Measurements from ENCODE around the gene OTULINL.

Gene OTULINL

GRCh38 chr5:14545308-14545707, 36.3 kb upstream of the OTULINL start:
- ATAC-seq = no peak
- TF ChIP-seq ZNF565 (CRISPR knock-in tag; conservative IDR thresholded peaks at IDR 0.05; ENCODE audit: low read depth) (no peak), CREB5 (CRISPR knock-in tag; IDR thresholded peaks at IDR 0.05; ENCODE audit: low read depth) (no peak), ZFP30 (CRISPR knock-in tag; IDR thresholded peaks at IDR 0.05) (no peak), TOX (CRISPR knock-in tag; IDR thresholded peaks at IDR 0.05; ENCODE audit: borderline replicate concordance) (no peak), SNAI2 (CRISPR knock-in tag; IDR thresholded peaks at IDR 0.05) (no peak), OSR1 (CRISPR knock-in tag; IDR thresholded peaks at IDR 0.05) (no peak)

GRCh38 chr5:14545862-14546261, 35.7 kb upstream of the OTULINL start:
- ATAC-seq = no peak
- TF ChIP-seq ZNF565 (CRISPR knock-in tag; conservative IDR thresholded peaks at IDR 0.05; ENCODE audit: low read depth) = no peak
- no peak for TF ChIP-seq OSR1 (CRISPR knock-in tag; IDR thresholded peaks at IDR 0.05)
- TF ChIP-seq TOX (CRISPR knock-in tag; IDR thresholded peaks at IDR 0.05; ENCODE audit: borderline replicate concordance) = no peak
- TF ChIP-seq ZFP3 (CRISPR knock-in tag; IDR thresholded peaks at IDR 0.05) = no peak
- no peak for TF ChIP-seq SNAI2 (CRISPR knock-in tag; IDR thresholded peaks at IDR 0.05)
- no peak for TF ChIP-seq ESRRG (CRISPR knock-in tag; IDR thresholded peaks at IDR 0.05)
- no peak for TF ChIP-seq CREB5 (CRISPR knock-in tag; IDR thresholded peaks at IDR 0.05; ENCODE audit: low read depth)
- no peak for TF ChIP-seq ARNTL (CRISPR knock-in tag; IDR thresholded peaks at IDR 0.05; ENCODE audit: borderline replicate concordance, low read depth)
- no peak for TF ChIP-seq ZNF70 (CRISPR knock-in tag; IDR thresholded peaks at IDR 0.05)
- no peak for TF ChIP-seq ZFP30 (CRISPR knock-in tag; IDR thresholded peaks at IDR 0.05)

- ATAC-seq = no peak
- no peak for TF ChIP-seq ESRRG (CRISPR knock-in tag; IDR thresholded peaks at IDR 0.05)
- no peak for TF ChIP-seq ZNF70 (CRISPR knock-in tag; IDR thresholded peaks at IDR 0.05)
- no peak for TF ChIP-seq TCF4 (CRISPR knock-in tag; IDR thresholded peaks at IDR 0.05; ENCODE audit: borderline replicate concordance)
Observed at GRCh38 chr5:14547666-14548065, 33.9 kb upstream of the OTULINL start.

GRCh38 chr5:14551211-14551610, 30.4 kb upstream of the OTULINL start:
- TF ChIP-seq ZFP3 (CRISPR knock-in tag; IDR thresholded peaks at IDR 0.05) (no peak), PPARA (CRISPR knock-in tag; IDR thresholded peaks at IDR 0.05; ENCODE audit: borderline replicate concordance) (no peak), GLIS3 (CRISPR knock-in tag; IDR thresholded peaks at IDR 0.05) (no peak), ZFP30 (CRISPR knock-in tag; IDR thresholded peaks at IDR 0.05) (no peak), ARNTL (CRISPR knock-in tag; IDR thresholded peaks at IDR 0.05; ENCODE audit: borderline replicate concordance, low read depth) (no peak), POU6F1 (CRISPR knock-in tag; IDR thresholded peaks at IDR 0.05; ENCODE audit: borderline replicate concordance, low read depth) (no peak), TOX (CRISPR knock-in tag; IDR thresholded peaks at IDR 0.05; ENCODE audit: borderline replicate concordance) (no peak), ZNF565 (CRISPR knock-in tag; conservative IDR thresholded peaks at IDR 0.05; ENCODE audit: low read depth) (no peak)
- ATAC-seq = no peak

GRCh38 chr5:14552017-14552416, 29.6 kb upstream of the OTULINL start:
- no peak for ATAC-seq
- TF ChIP-seq ESRRG (CRISPR knock-in tag; IDR thresholded peaks at IDR 0.05) (no peak), ZNF565 (CRISPR knock-in tag; conservative IDR thresholded peaks at IDR 0.05; ENCODE audit: low read depth) (no peak), CSDC2 (CRISPR knock-in tag; IDR thresholded peaks at IDR 0.05) (no peak), ZNF70 (CRISPR knock-in tag; IDR thresholded peaks at IDR 0.05) (no peak), PPARA (CRISPR knock-in tag; IDR thresholded peaks at IDR 0.05; ENCODE audit: borderline replicate concordance) (no peak), ZFP3 (CRISPR knock-in tag; IDR thresholded peaks at IDR 0.05) (no peak), CREB5 (CRISPR knock-in tag; IDR thresholded peaks at IDR 0.05; ENCODE audit: low read depth) (no peak), BACH2 (CRISPR knock-in tag; IDR thresholded peaks at IDR 0.05; ENCODE audit: borderline replicate concordance) (no peak), ZNF8 (CRISPR knock-in tag; IDR thresholded peaks at IDR 0.05) (no peak), TOX (CRISPR knock-in tag; IDR thresholded peaks at IDR 0.05; ENCODE audit: borderline replicate concordance) (no peak), ZC3H10 (CRISPR knock-in tag; IDR thresholded peaks at IDR 0.05) (no peak), TSHZ2 (CRISPR knock-in tag; IDR thresholded peaks at IDR 0.05) (no peak), TCF4 (CRISPR knock-in tag; IDR thresholded peaks at IDR 0.05; ENCODE audit: borderline replicate concordance) (no peak), PATZ1 (CRISPR knock-in tag; IDR thresholded peaks at IDR 0.05; ENCODE audit: borderline replicate concordance) (no peak), OSR1 (CRISPR knock-in tag; IDR thresholded peaks at IDR 0.05) (no peak), CSRNP3 (CRISPR knock-in tag; IDR thresholded peaks at IDR 0.05) (no peak)

Data from SK-N-SH treated with all-trans-retinoic acid at 6 μM for 48 hours (cell line).